CD4-positive, alpha-beta T cell treated with Interferon alpha-2 for 1 hour (primary cell): ENCODE measurements around the gene GGA1.
"Not testable (repeated sequence)": the region's sequence is repeated elsewhere in the genome, so short reads cannot be mapped to it uniquely, and the experiment has no call there.

Experiments
- DNase-seq, 2 donors: peaks; one replicate each; pipeline ENCODE4 v3.0.0-alpha.2; 2020 to 2022

GGA1 gene

GRCh38 chr22:37610153-37610475, 1.5 kb downstream of the GGA1 start:
- DNase-seq: not testable (repeated sequence)

- peak in 1 of 2 donors; percentile 64 for DNase-seq
These were observed 2.0 kb downstream of the GGA1 start for GRCh38 chr22:37610480-37611129.

- DNase-seq: no peak
These were observed 2.6 kb downstream of the GGA1 start for GRCh38 chr22:37611207-37611606.

GRCh38 chr22:37616201-37617083, 7.8 kb downstream of the GGA1 start:
- DNase-seq: no peak

GRCh38 chr22:37617431-37617830, 8.8 kb downstream of the GGA1 start:
- no peak for DNase-seq

- DNase-seq: no peak
These were observed 9.5 kb downstream of the GGA1 start for GRCh38 chr22:37618072-37618656.

GRCh38 chr22:37618674-37619073, 10.0 kb downstream of the GGA1 start:
- no peak for DNase-seq

GRCh38 chr22:37619991-37620390, 11.4 kb downstream of the GGA1 start:
- DNase-seq: no peak

GRCh38 chr22:37621352-37621860, 12.8 kb downstream of the GGA1 start:
- no peak for DNase-seq

- DNase-seq: peak; percentile 76 to 85
These were observed 14.7 kb downstream of the GGA1 start for GRCh38 chr22:37623075-37624016.

GRCh38 chr22:37624017-37624365, 15.4 kb downstream of the GGA1 start:
- DNase-seq: no peak

GRCh38 chr22:37624876-37625275, 16.2 kb downstream of the GGA1 start:
- no peak for DNase-seq

GRCh38 chr22:37625737-37626136, 17.1 kb downstream of the GGA1 start:
- DNase-seq: no peak

GRCh38 chr22:37626144-37626543, 17.5 kb downstream of the GGA1 start:
- DNase-seq: no peak

GRCh38 chr22:37626556-37627075, 18.0 kb downstream of the GGA1 start:
- no peak for DNase-seq

GRCh38 chr22:37627121-37627520, 18.5 kb downstream of the GGA1 start:
- DNase-seq: no peak

GRCh38 chr22:37627545-37627944, 18.9 kb downstream of the GGA1 start:
- peak; percentile 54 to 67 for DNase-seq

- no peak for DNase-seq
These were observed 20.2 kb downstream of the GGA1 start for GRCh38 chr22:37628830-37629229.

GRCh38 chr22:37629928-37630327, 21.3 kb downstream of the GGA1 start:
- no peak for DNase-seq

GRCh38 chr22:37630839-37631435, 22.3 kb downstream of the GGA1 start:
- DNase-seq: no peak

- DNase-seq: peak; percentile 17 to 46
These were observed 23.0 kb downstream of the GGA1 start for GRCh38 chr22:37631448-37632173.
